ENCODE data around the gene INSYN2B. TPM values are rescaled to one million over a fixed set of nuclear protein-coding genes. Genes with fewer than 3 reads are reported as not detected.
A peak's percentile ranks its signal among the peaks of the same experiment; 100 is the strongest.

The INSYN2B gene
- 0.25 TPM for total RNA-seq

- H3K9me3 ChIP-seq = no peaks in the 10 kb centered on the region
- intact Hi-C loops (cut with DNase I) = loop anchor here (10.0 kb wide), 1 partner anchor 276 kb away; no protein-coding TSS in a partner anchor
- H3K27ac ChIP-seq = no peak within 1 kb of the TSS
- no peaks in the 10 kb centered on the region for H3K36me3 ChIP-seq
- no peaks in the 10 kb centered on the region for H3K27me3 ChIP-seq
- no peak for DNase-seq (ENCODE audit: extremely low spot score in 2 of 2)
- no peaks in the 10 kb centered on the region for H3K4me1 ChIP-seq
- H3K4me3 ChIP-seq = no peak within 1 kb of the TSS
- no peak for TF ChIP-seq POLR2AphosphoS5 (IDR thresholded peaks at IDR 0.05; ENCODE audit: insufficient read depth in 1 of 2, low read depth in 1 of 2)
- TF ChIP-seq CTCF (IDR thresholded peaks at IDR 0.05) = peak; percentile 24 to 56 (median 36)
- no peak for TF ChIP-seq POLR2A (IDR thresholded peaks at IDR 0.05)
Observed at GRCh38 chr5:169980418-169981053, at the start of gene INSYN2B. TSS of gene INSYN2B (minus strand) at chr5:169980495. CDS start at chr5:169883898, 96,597 bp downstream.

GRCh38 chr5:170028124-170028523 lies 47.8 kb upstream of the INSYN2B start:
- Histone ChIP-seq H3K27ac (no peak overlapping the region), H3K36me3 (no peaks in the 10 kb centered on the region), H3K4me3 (no peak overlapping the region), H3K9me3 (no peaks in the 10 kb centered on the region), H3K4me1 (no peaks in the 10 kb centered on the region), H3K27me3 (no peaks in the 10 kb centered on the region)
- DNase-seq (ENCODE audit: extremely low spot score in 2 of 2) = no peak
- TF ChIP-seq CTCF (IDR thresholded peaks at IDR 0.05) = no peak
- TF ChIP-seq POLR2A (IDR thresholded peaks at IDR 0.05) = no peak
- TF ChIP-seq POLR2AphosphoS5 (IDR thresholded peaks at IDR 0.05; ENCODE audit: insufficient read depth in 1 of 2, low read depth in 1 of 2) = no peak
- intact Hi-C loops (cut with DNase I) = no loop called here

- no peak for DNase-seq (ENCODE audit: extremely low spot score in 2 of 2)
- H3K4me3 ChIP-seq = no peak overlapping the region
- H3K27me3 ChIP-seq = no peaks in the 10 kb centered on the region
- intact Hi-C loops (cut with DNase I) = no loop called here
- H3K36me3 ChIP-seq = no peaks in the 10 kb centered on the region
- no peaks in the 10 kb centered on the region for H3K9me3 ChIP-seq
- no peak overlapping the region for H3K27ac ChIP-seq
- no peaks in the 10 kb centered on the region for H3K4me1 ChIP-seq
- TF ChIP-seq CTCF (IDR thresholded peaks at IDR 0.05) (no peak), POLR2AphosphoS5 (IDR thresholded peaks at IDR 0.05; ENCODE audit: insufficient read depth in 1 of 2, low read depth in 1 of 2) (no peak), POLR2A (IDR thresholded peaks at IDR 0.05) (no peak)
Observed at GRCh38 chr5:170025853-170026252, 45.6 kb upstream of the INSYN2B start.

GRCh38 chr5:170021506-170021905 lies 41.2 kb upstream of the INSYN2B start:
- TF ChIP-seq POLR2AphosphoS5 (IDR thresholded peaks at IDR 0.05; ENCODE audit: insufficient read depth in 1 of 2, low read depth in 1 of 2) (no peak), CTCF (IDR thresholded peaks at IDR 0.05) (no peak), POLR2A (IDR thresholded peaks at IDR 0.05) (no peak)
- intact Hi-C loops (cut with DNase I) = no loop called here

GRCh38 chr5:170020423-170020822 lies 40.1 kb upstream of the INSYN2B start:
- TF ChIP-seq POLR2AphosphoS5 (IDR thresholded peaks at IDR 0.05; ENCODE audit: insufficient read depth in 1 of 2, low read depth in 1 of 2) = no peak
- TF ChIP-seq POLR2A (IDR thresholded peaks at IDR 0.05) = no peak
- no peak for TF ChIP-seq CTCF (IDR thresholded peaks at IDR 0.05)
- H3K36me3 ChIP-seq = no peaks in the 10 kb centered on the region
- no peak for DNase-seq (ENCODE audit: extremely low spot score in 2 of 2)
- no peak overlapping the region for H3K27ac ChIP-seq
- intact Hi-C loops (cut with DNase I) = no loop called here
- H3K9me3 ChIP-seq = no peaks in the 10 kb centered on the region
- no peak overlapping the region for H3K4me3 ChIP-seq
- H3K27me3 ChIP-seq = no peaks in the 10 kb centered on the region
- no peaks in the 10 kb centered on the region for H3K4me1 ChIP-seq

More at GRCh38 chr5:170021506-170021905, 41.2 kb upstream of the INSYN2B start:
- Histone ChIP-seq H3K4me3 (no peak overlapping the region), H3K27ac (no peak overlapping the region), H3K4me1 (no peaks in the 10 kb centered on the region), H3K9me3 (no peaks in the 10 kb centered on the region), H3K27me3 (no peaks in the 10 kb centered on the region), H3K36me3 (no peaks in the 10 kb centered on the region)
- no peak for DNase-seq (ENCODE audit: extremely low spot score in 2 of 2)
